ENCODE results near the gene CLPTM1L. TPM values are rescaled to one million over a fixed set of nuclear protein-coding genes. Genes with fewer than 3 reads are reported as not detected.

CLPTM1L gene
- total RNA-seq, 1 donor = 108 TPM

DNA sequence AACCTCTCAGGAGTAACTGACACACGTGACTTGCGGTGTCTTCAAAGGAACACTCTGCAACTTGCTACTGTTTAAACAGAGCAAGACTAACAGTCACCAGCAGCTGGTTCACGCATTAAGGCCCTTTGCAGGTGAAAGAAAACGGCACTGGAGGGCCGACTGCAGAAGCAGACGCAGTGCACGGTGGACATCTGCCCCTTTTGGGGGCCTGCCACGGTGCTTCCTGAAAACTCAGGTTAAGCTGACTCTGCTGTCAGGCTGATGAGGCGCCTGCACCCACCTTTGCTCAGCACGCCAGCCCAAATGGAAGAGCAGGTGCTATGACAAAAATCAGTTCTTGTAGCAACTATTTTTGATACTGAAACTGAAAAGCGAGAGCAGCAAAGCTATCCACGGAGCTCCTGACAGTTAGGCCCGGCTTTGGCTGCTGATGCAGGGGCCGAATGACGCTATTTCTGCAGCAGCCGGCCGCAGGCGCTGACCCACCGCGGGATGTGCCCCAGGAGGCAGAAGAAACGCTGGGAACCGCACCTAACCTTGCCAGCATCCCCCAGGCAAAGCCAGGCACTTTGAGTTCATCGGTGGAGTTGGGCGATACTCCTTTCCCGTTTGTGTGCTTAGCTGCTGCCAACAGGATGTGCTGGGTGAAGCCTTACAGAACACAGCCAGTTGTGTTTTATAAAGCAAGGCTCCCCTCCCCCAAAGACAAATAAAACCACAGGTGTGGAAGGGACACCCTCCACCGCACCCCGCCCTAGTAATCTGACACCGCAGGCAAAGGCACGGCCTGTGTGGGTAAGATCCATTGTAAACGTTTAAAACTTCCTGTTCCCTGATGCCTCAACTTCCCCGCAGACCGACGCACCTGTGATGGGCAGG is 29.0 kb downstream of the CLPTM1L start:
- DNase-seq (ENCODE audit: low read depth) = peak; percentile 3
- H3K4me3 ChIP-seq (ENCODE audit: low read depth, low read length) = no peak overlapping the region
- TF ChIP-seq, protein P1, sequence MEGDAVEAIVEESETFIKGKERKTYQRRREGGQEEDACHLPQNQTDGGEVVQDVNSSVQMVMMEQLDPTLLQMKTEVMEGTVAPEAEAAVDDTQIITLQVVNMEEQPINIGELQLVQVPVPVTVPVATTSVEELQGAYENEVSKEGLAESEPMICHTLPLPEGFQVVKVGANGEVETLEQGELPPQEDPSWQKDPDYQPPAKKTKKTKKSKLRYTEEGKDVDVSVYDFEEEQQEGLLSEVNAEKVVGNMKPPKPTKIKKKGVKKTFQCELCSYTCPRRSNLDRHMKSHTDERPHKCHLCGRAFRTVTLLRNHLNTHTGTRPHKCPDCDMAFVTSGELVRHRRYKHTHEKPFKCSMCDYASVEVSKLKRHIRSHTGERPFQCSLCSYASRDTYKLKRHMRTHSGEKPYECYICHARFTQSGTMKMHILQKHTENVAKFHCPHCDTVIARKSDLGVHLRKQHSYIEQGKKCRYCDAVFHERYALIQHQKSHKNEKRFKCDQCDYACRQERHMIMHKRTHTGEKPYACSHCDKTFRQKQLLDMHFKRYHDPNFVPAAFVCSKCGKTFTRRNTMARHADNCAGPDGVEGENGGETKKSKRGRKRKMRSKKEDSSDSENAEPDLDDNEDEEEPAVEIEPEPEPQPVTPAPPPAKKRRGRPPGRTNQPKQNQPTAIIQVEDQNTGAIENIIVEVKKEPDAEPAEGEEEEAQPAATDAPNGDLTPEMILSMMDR (IDR thresholded peaks at IDR 0.05; ENCODE audit: insufficient read depth, low read length) = no peak

DNA sequence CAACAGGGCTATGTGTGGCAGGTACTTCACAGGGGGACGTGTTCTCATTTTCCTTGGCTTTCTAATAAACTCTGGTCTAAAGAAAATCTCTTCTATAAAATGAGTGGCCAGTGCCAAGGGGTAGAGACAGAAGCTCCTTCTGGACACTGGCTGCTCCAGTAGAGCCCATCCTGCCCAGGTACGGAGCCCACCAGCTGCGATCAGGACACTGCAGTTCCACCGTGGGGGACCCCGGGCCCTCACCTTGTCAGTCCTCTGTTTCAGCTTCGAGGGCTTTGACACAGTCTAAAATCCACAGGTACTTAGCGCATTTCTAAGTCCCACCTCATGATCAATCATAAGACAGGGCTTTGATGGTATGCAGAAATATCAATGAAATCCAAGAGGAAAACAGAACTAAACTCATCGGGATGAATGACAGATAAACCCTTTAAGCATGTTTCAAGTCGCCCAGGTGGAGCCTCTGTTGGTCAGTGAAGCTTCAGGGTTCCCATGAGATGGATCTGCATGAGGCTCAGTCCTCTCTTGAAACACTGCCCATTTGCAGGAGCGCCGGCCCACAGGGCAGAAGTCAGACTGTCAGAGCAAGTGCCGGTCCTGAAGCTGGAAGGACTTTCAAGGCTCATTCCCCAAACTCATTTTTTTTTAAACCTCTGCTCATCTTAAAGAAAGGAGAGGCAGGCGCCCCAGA is 29.7 kb downstream of the CLPTM1L start:
- TF ChIP-seq, protein P1 (IDR thresholded peaks at IDR 0.05; ENCODE audit: insufficient read depth, low read length) = no peak
- DNase-seq (ENCODE audit: low read depth) = no peak
- H3K4me3 ChIP-seq (ENCODE audit: low read depth, low read length) = no peak overlapping the region

DNA sequence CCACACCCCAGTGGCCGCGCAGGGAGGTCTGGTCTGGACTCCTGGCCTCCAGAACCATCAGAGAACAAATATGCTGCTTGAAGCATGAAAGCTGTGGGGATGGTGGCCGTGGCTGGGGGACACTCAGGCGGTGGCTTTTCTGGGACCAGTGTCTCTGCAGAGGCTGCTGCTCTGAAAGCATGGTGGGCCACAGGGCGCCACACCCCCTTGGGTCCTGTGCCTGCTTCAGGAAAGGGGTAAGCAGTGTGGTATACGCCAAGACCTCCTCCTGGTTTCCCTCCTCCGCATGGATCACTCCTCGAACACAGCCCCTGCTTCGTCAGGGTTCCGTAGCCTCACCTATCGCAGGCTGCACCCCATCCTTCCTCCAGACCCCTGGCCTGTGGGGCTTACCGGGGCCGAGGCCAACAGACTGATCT is 30.3 kb downstream of the CLPTM1L start:
- DNase-seq (ENCODE audit: low read depth) = no peak

DNA sequence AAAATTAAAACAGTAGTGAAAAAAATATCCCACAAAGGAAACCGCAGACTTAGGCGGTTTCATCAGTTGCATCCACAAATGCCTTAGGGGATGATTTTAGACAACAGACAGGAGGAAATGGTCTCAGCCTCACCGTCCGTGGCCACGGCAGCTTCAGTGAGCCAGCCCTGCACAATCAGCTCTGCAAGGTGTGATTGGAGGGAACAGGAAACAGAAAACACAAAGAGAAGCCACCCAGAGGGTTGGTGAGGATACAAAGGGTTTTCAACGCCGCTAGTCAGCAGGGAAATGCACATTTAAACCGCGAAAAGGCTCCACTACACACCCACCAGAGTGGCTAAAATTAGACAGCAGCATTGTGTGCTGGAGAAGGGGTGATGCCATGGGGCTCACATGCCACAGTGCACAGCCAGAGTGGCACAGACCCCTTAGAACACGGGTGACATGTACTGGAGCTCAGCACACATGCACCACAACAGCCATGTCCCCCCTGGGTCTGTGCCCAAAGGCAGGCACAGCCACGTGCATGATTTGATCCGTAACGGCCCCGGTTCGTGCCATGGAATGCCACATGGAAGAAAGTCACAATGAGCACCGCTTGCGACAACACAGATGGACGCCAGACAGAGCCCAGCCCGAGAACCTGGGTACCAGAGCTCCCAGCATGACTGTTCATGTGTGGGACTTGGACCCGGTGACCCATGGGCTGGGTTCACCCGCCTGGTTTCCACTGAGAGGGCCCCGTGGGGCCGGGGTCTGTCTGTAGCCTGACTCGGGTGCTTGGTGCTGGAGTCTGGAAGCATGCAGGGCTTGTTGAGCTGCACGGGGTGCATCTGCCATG is 31.7 kb downstream of the CLPTM1L start:
- no peak for DNase-seq (ENCODE audit: low read depth)
- no peak overlapping the region for H3K4me3 ChIP-seq (ENCODE audit: low read depth, low read length)
- TF ChIP-seq, protein P1 (IDR thresholded peaks at IDR 0.05; ENCODE audit: insufficient read depth, low read length) = no peak

More for the DNA sequence above, 30.3 kb downstream of the CLPTM1L start:
- H3K4me3 ChIP-seq (ENCODE audit: low read depth, low read length) = no peak overlapping the region
- TF ChIP-seq, protein P1 (IDR thresholded peaks at IDR 0.05; ENCODE audit: insufficient read depth, low read length) = no peak

DNA sequence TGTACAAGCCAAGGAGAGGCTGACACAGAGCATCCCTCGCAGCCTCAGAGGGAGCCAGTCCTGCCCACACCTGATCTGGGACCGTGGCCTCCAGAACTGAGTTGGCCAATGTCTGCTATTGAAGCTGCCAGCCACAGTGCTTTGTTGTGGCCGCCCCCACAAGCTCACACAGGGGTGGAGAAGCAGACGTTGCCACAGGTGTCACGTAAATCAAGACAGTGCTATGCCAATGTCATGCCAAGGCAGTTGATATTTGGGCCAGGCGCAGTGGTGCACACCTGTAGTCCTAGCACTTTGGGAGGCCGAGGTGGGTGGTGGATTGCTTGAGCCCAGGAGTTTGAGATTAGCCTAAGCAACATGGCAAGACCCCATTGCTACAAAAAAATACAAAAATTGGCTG is 32.7 kb downstream of the CLPTM1L start:
- DNase-seq (ENCODE audit: low read depth) = no peak
- no peak overlapping the region for H3K4me3 ChIP-seq (ENCODE audit: low read depth, low read length)
- TF ChIP-seq, protein P1 (IDR thresholded peaks at IDR 0.05; ENCODE audit: insufficient read depth, low read length) = no peak

DNA sequence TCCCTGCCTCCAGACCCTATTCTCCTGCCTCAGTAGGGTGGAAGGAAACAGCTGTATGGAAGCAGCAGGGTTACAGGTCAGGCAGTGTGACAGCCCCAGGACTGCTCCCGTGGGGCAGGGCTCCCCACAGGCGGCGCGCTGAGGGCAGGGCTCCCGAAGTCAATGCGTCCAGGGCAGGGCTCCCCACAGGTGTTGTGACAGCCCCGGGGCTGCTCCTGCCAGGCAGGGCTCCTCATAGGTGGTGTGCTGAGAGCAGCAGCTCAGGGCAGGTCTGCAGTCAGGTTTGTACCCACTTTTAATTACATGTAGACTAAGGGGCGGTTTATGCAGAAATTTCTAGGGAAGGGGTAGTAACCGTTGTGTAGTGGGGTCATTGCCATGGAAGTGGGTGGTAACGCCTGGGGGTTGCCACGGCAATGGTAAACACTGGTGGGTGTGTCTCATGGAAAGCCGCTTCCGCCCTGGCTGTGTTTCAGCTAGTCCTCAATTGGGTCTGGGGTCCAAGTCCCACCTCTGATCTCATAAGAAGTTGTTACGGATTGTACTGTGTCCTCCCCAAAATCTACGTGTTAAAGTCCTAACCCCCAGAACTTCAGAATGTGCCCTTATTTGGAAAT is 33.4 kb downstream of the CLPTM1L start:
- H3K4me3 ChIP-seq (ENCODE audit: low read depth, low read length) = no peak overlapping the region
- TF ChIP-seq, protein P1 (IDR thresholded peaks at IDR 0.05; ENCODE audit: insufficient read depth, low read length) = no peak
- no peak for DNase-seq (ENCODE audit: low read depth)
